ENCODE results near the gene BPIFB3. TPM values are rescaled to one million over a fixed set of nuclear protein-coding genes. Genes with fewer than 3 reads are reported as not detected.

The BPIFB3 gene
- total RNA-seq, 2 donors from 2014 or later = not detected

GRCh38 chr20:33010133-33010504, 43.6 kb upstream of the BPIFB3 start:
- Histone ChIP-seq H3K9me3 (no peaks in the 10 kb centered on the region), H3K27me3 (no peaks in the 10 kb centered on the region), H3K36me3 (no peaks in the 10 kb centered on the region), H3K9ac (ENCODE audit: low read depth in 2 of 2, low read length in 2 of 2) (no peak overlapping the region), H3K4me3 (no peak overlapping the region), H3K4me1 (no peaks in the 10 kb centered on the region), H3K27ac (no peak overlapping the region)
- no peak for DNase-seq
- intact Hi-C loops (cut with DNase I) = no loop called here
- no peak for TF ChIP-seq CTCF (IDR thresholded peaks at IDR 0.05)

- intact Hi-C loops (cut with DNase I) = no loop called here
- no peak overlapping the region for H3K27ac ChIP-seq
- no peak for TF ChIP-seq CTCF (IDR thresholded peaks at IDR 0.05)
- no peaks in the 10 kb centered on the region for H3K4me1 ChIP-seq
- no peaks in the 10 kb centered on the region for H3K9me3 ChIP-seq
- H3K9ac ChIP-seq (ENCODE audit: low read depth in 2 of 2, low read length in 2 of 2) = no peak overlapping the region
- no peaks in the 10 kb centered on the region for H3K27me3 ChIP-seq
- no peak overlapping the region for H3K4me3 ChIP-seq
- DNase-seq = no peak
- no peaks in the 10 kb centered on the region for H3K36me3 ChIP-seq
Observed at GRCh38 chr20:33010674-33011449, 42.8 kb upstream of the BPIFB3 start.

GRCh38 chr20:33012327-33013189, 41.1 kb upstream of the BPIFB3 start:
- intact Hi-C loops (cut with DNase I) = no loop called here
- DNase-seq = no peak
- Histone ChIP-seq H3K4me3 (no peak overlapping the region), H3K4me1 (no peaks in the 10 kb centered on the region), H3K9ac (ENCODE audit: low read depth in 2 of 2, low read length in 2 of 2) (no peak overlapping the region), H3K27me3 (no peaks in the 10 kb centered on the region), H3K9me3 (no peaks in the 10 kb centered on the region), H3K36me3 (no peaks in the 10 kb centered on the region), H3K27ac (no peak overlapping the region)
- no peak for TF ChIP-seq CTCF (IDR thresholded peaks at IDR 0.05)

- H3K9ac ChIP-seq (ENCODE audit: low read depth in 2 of 2, low read length in 2 of 2) = no peak overlapping the region
- intact Hi-C loops (cut with DNase I) = no loop called here
- no peaks in the 10 kb centered on the region for H3K36me3 ChIP-seq
- no peak overlapping the region for H3K4me3 ChIP-seq
- DNase-seq = no peak
- H3K4me1 ChIP-seq = no peaks in the 10 kb centered on the region
- H3K27ac ChIP-seq = no peak overlapping the region
- no peaks in the 10 kb centered on the region for H3K27me3 ChIP-seq
- no peaks in the 10 kb centered on the region for H3K9me3 ChIP-seq
- no peak for TF ChIP-seq CTCF (IDR thresholded peaks at IDR 0.05)
Observed at GRCh38 chr20:33013701-33014326, 39.9 kb upstream of the BPIFB3 start.

GRCh38 chr20:33014336-33015113, 39.2 kb upstream of the BPIFB3 start:
- Histone ChIP-seq H3K9me3 (no peaks in the 10 kb centered on the region), H3K27me3 (no peaks in the 10 kb centered on the region), H3K9ac (ENCODE audit: low read depth in 2 of 2, low read length in 2 of 2) (no peak overlapping the region), H3K27ac (no peak overlapping the region), H3K4me1 (no peaks in the 10 kb centered on the region), H3K36me3 (no peaks in the 10 kb centered on the region), H3K4me3 (no peak overlapping the region)
- DNase-seq = no peak
- no peak for TF ChIP-seq CTCF (IDR thresholded peaks at IDR 0.05)
- intact Hi-C loops (cut with DNase I) = no loop called here
